GM12878 (cell line): ENCODE results near the gene HPCA. TPM values are rescaled to one million over a fixed set of nuclear protein-coding genes. Genes with fewer than 3 reads are reported as not detected.

Experiments used
- ATAC-seq: fragments of 200-7000 bp; cut with Tn5 transposase; 3 replicates; pipeline ENCODE4 v1.9.1; 2020; ENCODE audit warnings: mild to moderate bottlenecking, moderate library complexity
- BruUV-seq: library from RNA; stranded (reverse); fragments of 400-500 nt; replicated peaks from 2 replicates; lab custom pipeline; 2021; lab: Mats Ljungman, UMichigan
- CTCF ChIA-PET: fragments of 300-600 bp; sonication (Branson Sonifier 250); formaldehyde crosslinking; extraction: SDS; loops from one replicate; lab custom pipeline; 2021; ENCODE audit warnings: inconsistent platforms; lab: Yijun Ruan, JAX
- POLR2A ChIA-PET: fragments of 350-600 bp; formaldehyde crosslinking; extraction: SDS; loops from one replicate; lab custom pipeline; 2021; ENCODE audit warnings: inconsistent platforms; lab: Charles Lee
- RAD21 ChIA-PET: fragments of 300-600 bp; sonication (Branson Sonifier 250); formaldehyde crosslinking; loops from one replicate; lab custom pipeline; 2023; ENCODE audit warnings: antibody characterized with exemption; ENCODE audit not compliant: unreplicated experiment; lab: Charles Lee
- SMC1A ChIA-PET: fragments of 300-600 bp; sonication (Branson Sonifier 250); formaldehyde crosslinking; loops from one replicate; lab custom pipeline; 2023; ENCODE audit not compliant: unreplicated experiment, uncharacterized antibody; lab: Charles Lee
- DNase-seq: peaks from one replicate; pipeline ENCODE4 v3.0.0-alpha.2; 2011; ENCODE audit warnings: low read depth, low spot score
- FAIRE-seq: peaks from 3 replicates; lab custom pipeline; 2011; peaks lifted over from hg19 to GRCh38; lab: Jason Lieb, UNC
- H2AFZ ChIP-seq: 2 replicates; pipeline ENCODE4 v1.6.0; 2011; ENCODE audit warnings: low read depth, low read length, control low read depth; ENCODE audit not compliant: control insufficient read depth
- H3K27ac ChIP-seq: 2 replicates; pipeline ENCODE4 v1.5.1; 2011; ENCODE audit warnings: control low read depth; ENCODE audit not compliant: control insufficient read depth, insufficient read depth
- H3K27me3 ChIP-seq, 2 experiments: replicated peaks in 1 of 2; 2 replicates each; pipeline versions ENCODE4 v1.6.0 to v1.6.1; 2011; ENCODE audit warnings: low read length in 1 of 2; ENCODE audit not compliant: control insufficient read depth in 2 of 2, insufficient read depth in 2 of 2
- H3K36me3 ChIP-seq, 2 experiments: 2 replicates each; pipeline ENCODE4 v1.5.1; 2011; ENCODE audit warnings: low read length in 1 of 2; ENCODE audit not compliant: control insufficient read depth in 2 of 2, insufficient read depth in 2 of 2
- H3K4me1 ChIP-seq: 2 replicates; pipeline ENCODE4 v1.6.1; 2011; ENCODE audit warnings: mild to moderate bottlenecking, low read length, moderate library complexity, mixed read lengths; ENCODE audit not compliant: control insufficient read depth, insufficient read depth
- H3K4me2 ChIP-seq: 2 replicates; pipeline ENCODE4 v1.6.0; 2011; ENCODE audit warnings: control low read depth; ENCODE audit not compliant: control insufficient read depth, insufficient read depth
- H3K4me3 ChIP-seq: fragments of 200-600 bp; sonication (generic); 2 replicates; pipeline ENCODE4 v1.5.1; 2016
- H3K79me2 ChIP-seq: 2 replicates; pipeline ENCODE4 v1.6.0; 2011; ENCODE audit warnings: low read length; ENCODE audit not compliant: control insufficient read depth, insufficient read depth
- H3K9ac ChIP-seq: 2 replicates; pipeline ENCODE4 v1.8.0; 2011; ENCODE audit warnings: low read length, control low read depth, mixed read lengths; ENCODE audit not compliant: control insufficient read depth, insufficient read depth
- H3K9me3 ChIP-seq: replicated peaks from 3 replicates; pipeline ENCODE4 v1.5.1; 2011; ENCODE audit warnings: mild to moderate bottlenecking, low read length; ENCODE audit not compliant: control insufficient read depth, insufficient read depth
- H4K20me1 ChIP-seq: 2 replicates; pipeline ENCODE4 v1.6.0; 2011; ENCODE audit not compliant: control insufficient read depth, insufficient read depth
- BACH1 ChIP-seq: fragments of 450-650 bp; IDR thresholded peaks from 2 replicates; pipeline ENCODE4 v1.6.1; 2017; ENCODE audit warnings: mild to moderate bottlenecking, borderline replicate concordance
- BCLAF1 ChIP-seq: fragments of 450-650 bp; IDR thresholded peaks from 2 replicates; pipeline ENCODE4 v1.6.1; 2017; ENCODE audit warnings: antibody characterized with exemption, mild to moderate bottlenecking, moderate library complexity
- CBX5 ChIP-seq: sonication (generic); IDR thresholded peaks from 2 replicates; pipeline ENCODE4 v1.6.1; 2016; ENCODE audit warnings: low read depth, moderate library complexity, mild to moderate bottlenecking, inconsistent platforms
- CHD1 ChIP-seq: IDR thresholded peaks from 2 replicates; pipeline ENCODE4 v1.6.1; 2012; ENCODE audit warnings: low read depth, low read length, improper control_type of control experiment
- CHD2 ChIP-seq: IDR thresholded peaks from 2 replicates; pipeline ENCODE4 v1.6.1; 2011; ENCODE audit warnings: low read depth, low read length, improper control_type of control experiment, borderline replicate concordance
- CREM ChIP-seq: IDR thresholded peaks from 2 replicates; pipeline ENCODE4 v1.6.1; 2014; ENCODE audit warnings: antibody characterized with exemption, low read depth
- EP300 ChIP-seq, 2 experiments: fragments of 150-350 bp in 1 of 2; IDR thresholded peaks; 2 replicates each; pipeline ENCODE4 v1.6.1; 2011 to 2012; ENCODE audit warnings: low read depth in 2 of 2, low read length in 2 of 2, borderline replicate concordance in 1 of 2, improper control_type of control experiment in 1 of 2, inconsistent platforms in 1 of 2; ENCODE audit not compliant: control insufficient read depth in 1 of 2
- IKZF1 ChIP-seq: fragments of 450-650 bp; conservative IDR thresholded peaks from 2 replicates; pipeline ENCODE4 v1.6.1; 2017; ENCODE audit warnings: antibody characterized with exemption, mild to moderate bottlenecking
- IRF4 ChIP-seq: IDR thresholded peaks from 2 replicates; pipeline ENCODE4 v1.6.1; 2011; ENCODE audit warnings: low read depth, low read length
- NFYB ChIP-seq: IDR thresholded peaks from 2 replicates; pipeline ENCODE4 v1.6.1; 2011; ENCODE audit warnings: low read depth, mild to moderate bottlenecking, low read length, improper control_type of control experiment, moderate library complexity; ENCODE audit not compliant: insufficient read depth
- POU2F2 ChIP-seq: IDR thresholded peaks from 3 replicates; pipeline ENCODE4 v1.6.1; 2011; ENCODE audit warnings: low read depth, mild to moderate bottlenecking, low read length, borderline replicate concordance
- SREBF2 ChIP-seq: IDR thresholded peaks from 2 replicates; pipeline ENCODE4 v1.6.1; 2012; ENCODE audit warnings: mild to moderate bottlenecking, low read length
- STAT3 ChIP-seq: IDR thresholded peaks from 2 replicates; pipeline ENCODE4 v1.6.1; 2011; ENCODE audit warnings: low read depth, low read length, improper control_type of control experiment
- TAF1 ChIP-seq: IDR thresholded peaks from 2 replicates; pipeline ENCODE4 v1.6.1; 2011; ENCODE audit warnings: mild to moderate bottlenecking, low read depth, low read length, borderline replicate concordance
- TCF7 ChIP-seq: IDR thresholded peaks from 2 replicates; pipeline ENCODE4 v1.6.1; 2014; ENCODE audit warnings: antibody characterized with exemption, borderline replicate concordance
- WGBS: methylation state at CpG from one replicate; pipeline ENCODE4 v1.1.6; 2016; ENCODE audit warnings: low lambda C conversion rate; ENCODE audit not compliant: insufficient replicate concordance, insufficient coverage; ENCODE audit errors: missing lambda C conversion rate; 5-methylcytosine and 5-hydroxymethylcytosine counted together
- in situ Hi-C: fragments of 300-500 bp; cut with MboI; formaldehyde crosslinking; loops from 9 replicates; pipeline ENCODE4 v1.14.3; 2018; ENCODE audit warnings: mixed read lengths
- intact Hi-C: fragments of 100-400 bp; cut with micrococcal nuclease; formaldehyde crosslinking; loops from one replicate; pipeline ENCODE4 v1.14.2; 2022; ENCODE audit not compliant: unreplicated experiment
- polyA plus RNA-seq, 11 experiments: library from polyadenylated mRNA; depleted of rRNA in 4 of 11; unstranded in 6 of 11; stranded (reverse) in 5 of 11; fragments of >200 nt; fragmentation: Nextera tagmentation in 4 of 11; fragmentation: Illumina TruSeq in 1 of 11; extraction: Ambion mirVana in 4 of 11; extraction: Trizol in 1 of 11; gene quantifications; 1 replicate in 1 of 11; 2 replicates in 10 of 11; pipeline versions ENCODE4 v1.2.1 to v1.2.3, GENCODE V29; 2011 to 2016; ENCODE audit warnings: inconsistent platforms in 2 of 11, missing spikeins in 2 of 11, low read depth in 1 of 11
- total RNA-seq, 4 experiments: library from RNA; depleted of rRNA in 3 of 4; stranded (reverse); fragments of >200 nt in 3 of 4; fragmentation: Illumina TruSeq in 1 of 4; extraction: Trizol in 1 of 4; gene quantifications; 2 replicates each; pipeline versions ENCODE4 v1.2.1 to v1.2.3, GENCODE V29; 2013 to 2021
- TF ChIP-seq, protein P1 (sequence below): IDR thresholded peaks from 2 replicates; pipeline ENCODE4 v1.6.1; 2012; ENCODE audit warnings: low read length, inconsistent platforms

HPCA gene
- total and polyA plus RNA-seq, 10 of the 15 experiments (the other 5 are each of a cell fraction or from before 2014, with no cell fraction given): 0.11 TPM; not detected in 9

- in situ Hi-C loops: loop anchor here (25.0 kb wide), 1 partner anchor 675 kb away; no protein-coding TSS in a partner anchor
- ATAC-seq: no peak
- POLR2A ChIA-PET: interaction anchor here (1.0 kb wide), 1 partner anchor 44 kb away, joined by 3 read pairs; no protein-coding TSS in a partner anchor
- H3K4me1 ChIP-seq: no peaks in the 10 kb centered on the region
- H3K36me3 ChIP-seq: peaks cover 10 to 14% of the 10 kb centered on the region in 2 experiments
- TF ChIP-seq BCLAF1 (no peak), SREBF2 (no peak), STAT3 (no peak), CHD2 (no peak), IRF4 (no peak), IKZF1 (no peak), BACH1 (no peak), TCF7 (no peak), CHD1 (no peak), TAF1 (no peak), CBX5 (no peak), EP300 (IDR thresholded peaks at IDR 0.05; ENCODE audit: borderline replicate concordance in 1 of 2, control insufficient read depth in 1 of 2, low read depth in 2 of 2, low read length in 2 of 2) (no peak), CREM (no peak), POU2F2 (no peak), NFYB (no peak)
- TF ChIP-seq, protein P1, sequence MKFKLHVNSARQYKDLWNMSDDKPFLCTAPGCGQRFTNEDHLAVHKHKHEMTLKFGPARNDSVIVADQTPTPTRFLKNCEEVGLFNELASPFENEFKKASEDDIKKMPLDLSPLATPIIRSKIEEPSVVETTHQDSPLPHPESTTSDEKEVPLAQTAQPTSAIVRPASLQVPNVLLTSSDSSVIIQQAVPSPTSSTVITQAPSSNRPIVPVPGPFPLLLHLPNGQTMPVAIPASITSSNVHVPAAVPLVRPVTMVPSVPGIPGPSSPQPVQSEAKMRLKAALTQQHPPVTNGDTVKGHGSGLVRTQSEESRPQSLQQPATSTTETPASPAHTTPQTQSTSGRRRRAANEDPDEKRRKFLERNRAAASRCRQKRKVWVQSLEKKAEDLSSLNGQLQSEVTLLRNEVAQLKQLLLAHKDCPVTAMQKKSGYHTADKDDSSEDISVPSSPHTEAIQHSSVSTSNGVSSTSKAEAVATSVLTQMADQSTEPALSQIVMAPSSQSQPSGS: no peak
- TF ChIP-seq, all 136 proteins: peak for 0
- RAD21 ChIA-PET: interaction anchor here (0.6 to 1.2 kb wide), 7 partner anchors 10 to 464 kb away, joined by 3 to 4 read pairs (median 3); no protein-coding TSS in a partner anchor
- Histone ChIP-seq H3K4me3 (no peak overlapping the region), H3K9ac (no peak overlapping the region), H4K20me1 (no peaks in the 10 kb centered on the region), H3K27ac (no peak overlapping the region), H3K4me2 (no peak overlapping the region), H3K9me3 (no peaks in the 10 kb centered on the region), H3K79me2 (no peaks in the 10 kb centered on the region), H2AFZ (no peak overlapping the region), H3K27me3 (no peaks in the 10 kb centered on the region)
- no TSS peak for BruUV-seq
- SMC1A ChIA-PET: interaction anchor here (0.7 to 7.2 kb wide), 7 partner anchors 16 to 117 kb away, joined by 3 to 53 read pairs (median 5); no protein-coding TSS in a partner anchor
- 95% methylated on average over 4 of the region's 4 CpGs for WGBS
- DNase-seq (no peak), FAIRE-seq (no peak)
- intact Hi-C loops: no loop called here
- CTCF ChIA-PET: interaction anchor here (1.4 to 8.1 kb wide), 3 partner anchors 11 to 120 kb away, joined by 5 to 183 read pairs (median 6); no protein-coding TSS in a partner anchor
Observed at GRCh38 chr1:32937061-32937460, 50.8 kb downstream of the HPCA start.
